ENCODE measurements around the gene AP5M1.
"Not testable (repeated sequence)": the region's sequence is repeated elsewhere in the genome, so short reads cannot be mapped to it uniquely, and the experiment has no call there.

Gene AP5M1

DNA sequence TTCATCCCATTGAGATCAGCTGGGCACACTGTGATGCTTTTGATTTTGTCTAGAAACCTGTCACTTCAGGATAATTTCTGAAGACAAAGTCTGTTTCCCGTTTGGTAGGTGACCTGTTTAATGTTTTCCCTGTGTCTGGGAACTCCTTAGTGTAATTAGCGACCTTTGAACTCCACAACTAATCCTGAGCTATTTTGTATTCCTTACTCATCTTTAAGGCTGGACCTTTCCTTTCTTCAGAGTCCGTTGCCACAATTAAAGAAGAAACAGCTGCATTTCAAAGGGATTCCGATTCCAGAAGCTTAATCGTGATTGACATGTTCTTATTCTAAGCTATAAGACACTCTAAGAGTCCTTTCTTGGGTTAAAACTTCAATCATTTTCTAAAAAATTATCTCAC, 22.0 kb downstream of the AP5M1 start:
- DNase-seq (ENCODE audit: low read depth, low spot score) = no peak

- no peak for DNase-seq (ENCODE audit: low read depth, low spot score)
These were observed 23.2 kb downstream of the AP5M1 start for GRCh38 chr14:57291692-57292647.

DNA sequence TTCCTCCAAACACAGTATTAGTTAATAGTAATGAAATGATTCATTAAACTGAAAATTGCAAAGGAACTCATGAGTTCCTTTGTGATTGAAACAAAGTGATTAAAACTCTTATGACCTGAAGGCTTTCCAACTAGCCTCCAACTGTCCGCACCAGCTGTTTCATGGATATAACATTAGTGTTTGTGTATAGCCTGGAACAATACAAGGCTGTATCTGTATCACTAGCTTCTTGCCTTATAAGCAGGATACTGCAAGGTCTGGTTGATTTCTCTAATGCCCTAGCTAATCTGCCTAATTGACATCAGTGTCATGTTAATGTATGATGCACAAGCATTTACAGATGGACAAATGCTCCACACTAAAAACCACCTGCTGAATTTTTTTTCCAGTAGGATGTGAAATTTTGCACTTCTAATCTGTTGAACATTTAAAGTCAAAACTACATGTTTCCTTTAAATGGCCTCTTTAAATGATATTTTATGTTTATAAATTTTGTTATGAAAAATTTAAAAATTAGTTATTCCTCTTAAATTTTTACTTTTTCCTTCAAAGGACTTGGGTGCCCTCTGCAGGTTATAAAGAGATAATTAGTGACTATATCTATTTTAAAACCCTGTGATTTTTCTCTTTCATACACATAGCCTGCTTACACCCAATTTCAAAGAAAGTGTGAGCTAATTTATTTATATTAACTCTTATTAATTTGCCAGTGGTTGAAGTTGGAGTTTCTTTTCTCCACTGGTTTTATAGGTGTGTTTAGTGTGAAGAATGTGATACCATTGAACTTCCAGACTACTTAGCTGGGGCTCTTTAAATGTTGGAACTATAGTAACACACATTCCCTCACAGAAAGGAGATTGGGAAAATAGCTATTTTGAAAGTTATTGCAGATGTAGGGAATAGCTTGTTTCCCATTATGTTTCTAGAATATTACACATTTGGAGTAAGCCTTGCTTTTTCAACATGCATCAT, 25.4 kb downstream of the AP5M1 start:
- no peak for DNase-seq (ENCODE audit: low read depth, low spot score)

GRCh38 chr14:57295239-57295638, 26.5 kb downstream of the AP5M1 start:
- DNase-seq (ENCODE audit: low read depth, low spot score) = no peak

DNA sequence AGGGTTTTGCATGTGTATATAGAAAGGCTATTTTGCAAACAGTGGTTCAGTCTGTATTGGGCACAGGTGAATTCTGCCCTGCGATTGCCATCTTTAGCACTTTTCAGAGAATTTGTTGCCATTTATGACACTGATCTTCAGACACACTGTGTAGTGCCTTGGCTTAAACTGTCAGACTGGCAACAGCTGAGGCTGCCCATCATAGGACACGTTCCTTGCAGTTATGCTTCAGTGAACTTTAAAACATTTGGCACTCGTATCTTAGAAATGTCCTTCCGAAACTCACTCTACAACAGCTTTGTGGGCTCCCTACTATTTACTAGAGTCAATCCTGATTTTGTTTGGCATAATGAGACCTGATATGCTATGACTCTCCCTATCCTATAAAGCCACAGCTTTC, 29.1 kb downstream of the AP5M1 start:
- DNase-seq (ENCODE audit: low read depth, low spot score) = no peak

GRCh38 chr14:57299511-57299910, 30.7 kb downstream of the AP5M1 start:
- DNase-seq (ENCODE audit: low read depth, low spot score) = no peak

- DNase-seq (ENCODE audit: low read depth, low spot score) = no peak
These were observed 34.1 kb downstream of the AP5M1 start for GRCh38 chr14:57302883-57303282.

DNA sequence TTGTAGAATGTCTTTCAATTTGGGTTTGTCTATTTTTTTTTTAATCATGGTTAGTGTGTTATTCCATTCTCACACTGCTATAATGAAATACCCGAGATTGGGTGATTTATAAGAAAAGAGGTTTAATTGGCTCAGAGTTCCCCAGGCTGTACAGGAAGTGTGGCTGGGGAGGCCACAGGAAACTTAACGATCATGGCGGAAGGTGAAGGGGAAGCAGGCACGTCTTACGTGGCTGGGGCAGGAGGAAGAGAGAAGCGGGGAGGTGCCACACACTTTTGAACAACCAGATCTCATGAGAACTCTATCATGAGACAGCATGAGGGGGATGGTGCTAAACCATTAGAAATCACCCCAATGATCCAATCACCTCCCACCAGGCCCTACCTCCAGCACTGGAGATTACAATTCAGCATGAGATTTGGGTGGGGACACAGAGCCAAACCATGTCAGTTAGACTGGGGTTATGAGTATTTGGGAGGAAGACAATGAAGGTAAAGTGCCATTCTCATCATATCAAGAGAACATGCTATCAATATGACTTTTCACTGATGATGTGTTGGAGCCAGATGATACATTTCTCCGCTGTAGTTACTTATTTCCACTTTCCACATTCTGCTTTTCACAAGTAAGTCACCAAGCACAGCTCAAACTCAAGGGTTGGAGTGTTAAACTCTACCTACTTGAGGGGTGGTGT, 45.8 kb downstream of the AP5M1 start:
- no peak for DNase-seq (ENCODE audit: low read depth, low spot score)

- peak; percentile 6 for DNase-seq (ENCODE audit: low read depth, low spot score)
These were observed 48.6 kb downstream of the AP5M1 start for GRCh38 chr14:57317248-57317833.

DNA sequence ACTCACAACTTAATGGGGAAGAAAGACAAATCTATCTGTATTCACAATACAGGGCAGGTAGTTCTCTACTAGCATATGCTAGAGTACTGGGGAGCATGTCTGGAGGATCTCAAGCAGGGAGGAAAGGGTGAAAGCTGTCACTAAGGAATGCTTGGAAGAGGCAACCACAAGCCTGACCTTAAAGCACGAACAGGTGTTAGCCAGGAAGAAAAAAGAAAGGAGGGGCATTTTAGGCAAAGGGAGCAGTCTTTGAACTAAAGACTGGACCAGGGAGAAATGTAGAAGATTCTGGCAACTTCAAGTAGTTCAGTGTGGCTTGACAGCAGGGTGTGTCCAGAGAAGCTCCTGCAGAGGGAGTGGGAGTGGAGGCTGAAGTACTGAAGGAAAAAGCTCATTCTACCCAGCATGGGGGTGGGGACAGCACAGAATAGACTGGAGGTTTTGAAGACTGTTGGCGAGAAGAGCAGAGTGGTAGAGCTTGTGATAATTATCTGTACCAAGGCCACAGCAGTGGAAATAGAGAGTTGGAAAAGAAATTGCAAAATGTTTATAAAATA, 50.9 kb downstream of the AP5M1 start:
- DNase-seq (ENCODE audit: low read depth, low spot score) = no peak

- DNase-seq (ENCODE audit: low read depth, low spot score) = no peak
These were observed 55.0 kb downstream of the AP5M1 start for GRCh38 chr14:57323721-57324120.

- DNase-seq (ENCODE audit: low read depth, low spot score) = no peak
These were observed 57.5 kb downstream of the AP5M1 start for GRCh38 chr14:57326253-57326652.

GRCh38 chr14:57329833-57330232, 61.1 kb downstream of the AP5M1 start:
- no peak for DNase-seq (ENCODE audit: low read depth, low spot score)

DNA sequence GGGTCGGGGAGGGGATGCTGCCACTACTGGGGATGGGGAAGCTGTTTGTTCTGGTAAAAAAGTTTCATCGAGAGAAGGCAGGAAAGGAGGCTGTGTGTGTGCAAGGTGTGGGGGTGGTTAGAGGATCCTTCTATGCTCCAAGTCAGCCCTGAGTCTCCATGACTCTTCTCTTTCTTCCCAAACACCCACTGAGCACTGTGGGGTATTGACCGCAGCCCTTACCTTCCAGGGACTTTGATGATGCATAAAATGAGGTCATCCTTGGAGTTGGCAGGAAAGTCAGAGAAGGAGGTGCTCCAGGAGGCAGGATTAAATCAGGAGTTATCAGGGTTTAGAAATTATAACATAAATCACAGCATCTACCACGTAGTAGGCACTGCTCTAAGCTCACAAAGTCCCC, 63.7 kb downstream of the AP5M1 start:
- DNase-seq (ENCODE audit: low read depth, low spot score) = not testable (repeated sequence)

DNA sequence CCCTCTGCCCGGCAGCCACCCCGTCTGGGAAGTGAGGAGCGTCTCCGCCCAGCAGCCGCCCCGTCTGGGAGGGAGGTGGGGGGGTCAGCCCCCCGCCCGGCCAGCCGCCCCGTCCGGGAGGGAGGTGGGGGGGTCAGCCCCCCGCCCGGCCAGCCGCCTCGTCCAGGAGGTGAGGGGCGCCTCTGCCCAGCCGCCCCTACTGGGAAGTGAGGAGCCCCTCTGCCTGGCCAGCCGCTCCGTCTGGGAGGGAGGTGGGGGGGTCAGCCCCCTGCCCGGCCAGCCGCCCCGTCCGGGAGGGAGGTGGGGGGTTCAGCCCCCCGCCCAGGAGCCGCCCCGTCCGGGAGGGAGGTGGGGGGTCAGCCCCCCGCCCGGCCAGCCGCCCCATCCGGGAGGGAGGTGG, 65.0 kb downstream of the AP5M1 start:
- not testable (repeated sequence) for DNase-seq (ENCODE audit: low read depth, low spot score)

DNA sequence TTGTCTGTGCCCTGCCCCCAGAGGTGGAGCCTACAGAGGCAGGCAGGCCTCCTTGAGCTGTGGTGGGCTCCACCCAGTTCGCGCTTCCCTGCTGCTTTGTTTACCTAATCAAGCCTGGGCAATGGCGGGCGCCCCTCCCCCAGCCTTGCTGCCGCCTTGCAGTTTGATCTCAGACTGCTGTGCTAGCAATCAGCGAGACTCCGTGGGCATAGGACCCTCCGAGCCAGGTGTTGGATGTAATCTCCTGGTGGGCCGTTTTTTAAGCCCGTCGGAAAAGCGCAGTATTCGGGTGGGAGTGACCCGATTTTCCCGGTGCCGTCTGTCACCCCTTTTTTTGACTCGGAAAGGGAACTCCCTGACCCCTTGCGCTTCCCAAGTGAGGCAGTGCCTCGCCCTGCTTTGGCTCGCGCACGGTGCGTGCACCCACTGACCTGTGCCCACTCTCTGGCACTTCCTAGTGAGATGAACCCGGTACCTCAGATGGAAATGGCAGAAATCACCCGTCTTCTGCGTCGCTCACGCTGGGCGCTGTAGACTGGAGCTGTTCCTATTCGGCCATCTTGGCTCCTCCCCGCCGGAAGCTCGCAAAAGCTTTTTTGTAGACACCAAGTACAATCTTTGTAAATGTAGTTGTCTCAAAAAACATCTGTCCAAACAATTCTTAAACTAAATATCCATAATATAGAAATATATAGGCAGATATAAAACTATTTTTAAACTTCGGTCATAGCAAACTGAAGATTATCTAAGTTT, 75.0 kb downstream of the AP5M1 start:
- not testable (repeated sequence) for DNase-seq (ENCODE audit: low read depth, low spot score)

- no peak for DNase-seq (ENCODE audit: low read depth, low spot score)
These were observed 76.3 kb downstream of the AP5M1 start for GRCh38 chr14:57345106-57345505.

DNA sequence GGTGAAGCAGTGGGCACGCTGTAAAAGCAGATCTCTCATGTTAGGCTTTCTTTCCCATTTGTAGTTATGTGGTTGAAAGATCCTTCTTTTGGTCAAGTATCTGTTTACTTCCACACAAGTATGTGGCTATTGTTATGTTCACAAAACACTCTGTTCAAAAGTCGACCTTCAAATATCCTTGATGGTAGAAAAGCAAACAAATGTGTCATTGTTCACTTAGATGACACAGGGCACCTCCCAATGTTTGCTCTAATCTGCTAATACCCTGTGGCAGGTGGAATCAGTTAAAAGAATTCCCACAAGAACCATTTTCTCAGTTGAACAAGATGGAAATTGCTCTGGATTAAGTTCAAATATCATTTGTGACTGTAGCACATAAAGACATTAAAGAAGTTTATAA, 78.0 kb downstream of the AP5M1 start:
- DNase-seq (ENCODE audit: low read depth, low spot score) = no peak

Measured in brain pericyte (primary cell).